ENCODE results near the gene LRP1B. TPM values are rescaled to one million over a fixed set of nuclear protein-coding genes. Genes with fewer than 3 reads are reported as not detected.
A peak's percentile ranks its signal among the peaks of the same experiment; 100 is the strongest.

The LRP1B gene
- total RNA-seq, 1 donor from 2014 or later, result 0.38 TPM

- H3K36me3 ChIP-seq (ENCODE audit: control insufficient read depth, insufficient read depth, low read length), result no peaks in the 10 kb centered on the region
- H3K27me3 ChIP-seq (ENCODE audit: control insufficient read depth, insufficient read depth, low read length), result no peaks in the 10 kb centered on the region
- no peak overlapping the region for H3K4me3 ChIP-seq (ENCODE audit: low read depth, low read length)
- TF ChIP-seq, protein P1, sequence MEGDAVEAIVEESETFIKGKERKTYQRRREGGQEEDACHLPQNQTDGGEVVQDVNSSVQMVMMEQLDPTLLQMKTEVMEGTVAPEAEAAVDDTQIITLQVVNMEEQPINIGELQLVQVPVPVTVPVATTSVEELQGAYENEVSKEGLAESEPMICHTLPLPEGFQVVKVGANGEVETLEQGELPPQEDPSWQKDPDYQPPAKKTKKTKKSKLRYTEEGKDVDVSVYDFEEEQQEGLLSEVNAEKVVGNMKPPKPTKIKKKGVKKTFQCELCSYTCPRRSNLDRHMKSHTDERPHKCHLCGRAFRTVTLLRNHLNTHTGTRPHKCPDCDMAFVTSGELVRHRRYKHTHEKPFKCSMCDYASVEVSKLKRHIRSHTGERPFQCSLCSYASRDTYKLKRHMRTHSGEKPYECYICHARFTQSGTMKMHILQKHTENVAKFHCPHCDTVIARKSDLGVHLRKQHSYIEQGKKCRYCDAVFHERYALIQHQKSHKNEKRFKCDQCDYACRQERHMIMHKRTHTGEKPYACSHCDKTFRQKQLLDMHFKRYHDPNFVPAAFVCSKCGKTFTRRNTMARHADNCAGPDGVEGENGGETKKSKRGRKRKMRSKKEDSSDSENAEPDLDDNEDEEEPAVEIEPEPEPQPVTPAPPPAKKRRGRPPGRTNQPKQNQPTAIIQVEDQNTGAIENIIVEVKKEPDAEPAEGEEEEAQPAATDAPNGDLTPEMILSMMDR (IDR thresholded peaks at IDR 0.05; ENCODE audit: insufficient read depth, low read length, poor library complexity, severe bottlenecking), result no peak
- DNase-seq (ENCODE audit: low read depth), result no peak
These were observed 3.6 kb downstream of the LRP1B start for GRCh38 chr2:142127248-142127647.

- Histone ChIP-seq H3K36me3 (ENCODE audit: control insufficient read depth, insufficient read depth, low read length) (no peaks in the 10 kb centered on the region), H3K27me3 (ENCODE audit: control insufficient read depth, insufficient read depth, low read length) (no peaks in the 10 kb centered on the region), H3K4me3 (ENCODE audit: low read depth, low read length) (no peak overlapping the region)
- DNase-seq (ENCODE audit: low read depth), result no peak
- TF ChIP-seq, protein P1 (IDR thresholded peaks at IDR 0.05; ENCODE audit: insufficient read depth, low read length, poor library complexity, severe bottlenecking), result no peak
These were observed 6.1 kb downstream of the LRP1B start for GRCh38 chr2:142124706-142125105.

DNA sequence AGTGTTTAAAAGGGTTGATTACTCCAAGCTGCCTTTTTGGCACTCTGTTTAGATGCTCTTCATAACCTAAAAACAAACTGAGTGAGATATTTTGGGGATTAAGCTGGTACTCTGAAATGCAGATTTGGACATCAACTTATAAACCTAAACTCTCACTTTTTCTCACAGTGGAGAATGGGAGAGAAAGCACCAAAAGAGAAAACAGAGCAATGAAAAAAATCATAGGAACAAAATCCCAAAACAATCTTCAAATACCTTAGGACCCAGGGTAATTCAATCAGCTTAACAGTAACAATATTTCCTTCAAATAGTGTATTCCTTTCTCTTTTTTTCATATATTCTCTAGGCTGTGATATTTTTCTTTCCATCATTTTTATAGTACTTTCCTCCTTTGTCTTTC is 11.5 kb downstream of the LRP1B start:
- DNase-seq (ENCODE audit: low read depth), result no peak
- Histone ChIP-seq H3K36me3 (ENCODE audit: control insufficient read depth, insufficient read depth, low read length) (no peaks in the 10 kb centered on the region), H3K27me3 (ENCODE audit: control insufficient read depth, insufficient read depth, low read length) (no peaks in the 10 kb centered on the region), H3K4me3 (ENCODE audit: low read depth, low read length) (no peak overlapping the region)
- TF ChIP-seq, protein P1 (IDR thresholded peaks at IDR 0.05; ENCODE audit: insufficient read depth, low read length, poor library complexity, severe bottlenecking), result no peak

GRCh38 chr2:142112757-142113221 is 18.0 kb downstream of the LRP1B start:
- TF ChIP-seq, protein P1 (IDR thresholded peaks at IDR 0.05; ENCODE audit: insufficient read depth, low read length, poor library complexity, severe bottlenecking), result peak; percentile 22
- peak; percentile 45 for DNase-seq (ENCODE audit: low read depth)
- Histone ChIP-seq H3K4me3 (ENCODE audit: low read depth, low read length) (no peak overlapping the region), H3K36me3 (ENCODE audit: control insufficient read depth, insufficient read depth, low read length) (no peaks in the 10 kb centered on the region), H3K27me3 (ENCODE audit: control insufficient read depth, insufficient read depth, low read length) (no peaks in the 10 kb centered on the region)

DNA sequence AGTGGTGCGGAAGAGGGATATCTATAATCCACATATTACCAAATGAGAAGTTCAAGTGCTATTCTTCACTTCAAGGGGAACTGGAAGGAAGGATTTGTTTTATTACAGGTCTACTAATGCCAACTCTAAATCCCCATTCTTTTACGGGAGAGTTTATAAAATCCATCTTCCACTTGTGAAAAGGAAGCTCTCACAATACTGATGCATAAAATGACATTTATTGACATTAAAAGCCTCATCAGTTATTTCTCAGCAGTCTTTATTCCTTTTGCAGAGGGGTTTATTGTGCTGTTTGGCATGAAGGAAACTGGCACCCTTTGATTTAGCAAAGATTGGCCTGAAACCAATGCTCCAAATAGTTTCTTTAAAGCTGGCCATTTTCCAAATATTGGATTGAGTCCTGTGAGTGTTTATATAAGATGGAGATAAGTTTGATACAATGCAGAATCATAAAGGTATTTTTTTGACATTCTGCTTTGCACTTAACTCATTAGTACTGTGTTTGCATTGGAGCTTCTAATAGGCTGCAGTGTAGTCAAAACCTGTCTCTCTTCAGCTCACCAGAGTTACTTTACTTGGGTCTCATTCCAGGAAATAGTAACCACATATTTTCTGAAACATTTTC is 26.6 kb downstream of the LRP1B start:
- no peaks in the 10 kb centered on the region for H3K27me3 ChIP-seq (ENCODE audit: control insufficient read depth, insufficient read depth, low read length)
- TF ChIP-seq, protein P1 (IDR thresholded peaks at IDR 0.05; ENCODE audit: insufficient read depth, low read length, poor library complexity, severe bottlenecking), result no peak
- H3K36me3 ChIP-seq (ENCODE audit: control insufficient read depth, insufficient read depth, low read length), result no peaks in the 10 kb centered on the region
- no peak overlapping the region for H3K4me3 ChIP-seq (ENCODE audit: low read depth, low read length)
- no peak for DNase-seq (ENCODE audit: low read depth)

- DNase-seq (ENCODE audit: low read depth), result no peak
- H3K27me3 ChIP-seq (ENCODE audit: control insufficient read depth, insufficient read depth, low read length), result no peaks in the 10 kb centered on the region
- TF ChIP-seq, protein P1 (IDR thresholded peaks at IDR 0.05; ENCODE audit: insufficient read depth, low read length, poor library complexity, severe bottlenecking), result no peak
- no peak overlapping the region for H3K4me3 ChIP-seq (ENCODE audit: low read depth, low read length)
- no peaks in the 10 kb centered on the region for H3K36me3 ChIP-seq (ENCODE audit: control insufficient read depth, insufficient read depth, low read length)
These were observed 29.8 kb downstream of the LRP1B start for GRCh38 chr2:142100970-142101369.

Measured in kidney epithelial cell (primary cell).